RWPE2 (cell line): ENCODE data around the gene LSS.

Experiments used
- ATAC-seq: fragments of 200-7000 bp; cut with Tn5 transposase; 3 replicates; pipeline ENCODE4 v1.9.1; 2021; ENCODE audit warnings: low read depth
- DNase-seq: peaks from one replicate; pipeline ENCODE4 v3.0.0-alpha.2; 2020; ENCODE audit warnings: low spot score
- H3K27ac ChIP-seq: fragments of 450-650 bp; 2 replicates; pipeline ENCODE4 v1.5.1; 2017; ENCODE audit warnings: mild to moderate bottlenecking; ENCODE audit not compliant: poor library complexity, severe bottlenecking
- H3K27me3 ChIP-seq: fragments of 250-450 bp; sonication (Bioruptor Pico); 2 replicates; pipeline ENCODE4 v1.5.1; 2021; ENCODE audit warnings: mild to moderate bottlenecking, moderate library complexity; ENCODE audit not compliant: insufficient read depth, poor library complexity, severe bottlenecking
- H3K36me3 ChIP-seq: fragments of 250-450 bp; sonication (Bioruptor Pico); 2 replicates; pipeline ENCODE4 v1.5.1; 2020; ENCODE audit warnings: low read depth, mild to moderate bottlenecking, moderate library complexity
- H3K4me1 ChIP-seq: fragments of 250-450 bp; sonication (Bioruptor Pico); 2 replicates; pipeline ENCODE4 v1.5.1; 2021; ENCODE audit warnings: mild to moderate bottlenecking, moderate library complexity; ENCODE audit not compliant: insufficient read depth, poor library complexity, severe bottlenecking
- H3K4me3 ChIP-seq: fragments of 250-450 bp; sonication (Bioruptor Pico); 2 replicates; pipeline ENCODE4 v1.5.1; 2021; ENCODE audit warnings: mild to moderate bottlenecking, moderate library complexity; ENCODE audit not compliant: severe bottlenecking
- H3K9me3 ChIP-seq: fragments of 250-450 bp; sonication (Bioruptor Pico); 2 replicates; pipeline ENCODE4 v1.5.1; 2021; ENCODE audit warnings: mild to moderate bottlenecking, moderate library complexity; ENCODE audit not compliant: severe bottlenecking
- TF ChIP-seq, protein P1 (sequence below): fragments of 450-650 bp; IDR thresholded peaks from one replicate; pipeline ENCODE4 v1.5.1; 2017; ENCODE audit warnings: mild to moderate bottlenecking, moderate library complexity; ENCODE audit not compliant: poor library complexity, severe bottlenecking

The LSS gene

DNA sequence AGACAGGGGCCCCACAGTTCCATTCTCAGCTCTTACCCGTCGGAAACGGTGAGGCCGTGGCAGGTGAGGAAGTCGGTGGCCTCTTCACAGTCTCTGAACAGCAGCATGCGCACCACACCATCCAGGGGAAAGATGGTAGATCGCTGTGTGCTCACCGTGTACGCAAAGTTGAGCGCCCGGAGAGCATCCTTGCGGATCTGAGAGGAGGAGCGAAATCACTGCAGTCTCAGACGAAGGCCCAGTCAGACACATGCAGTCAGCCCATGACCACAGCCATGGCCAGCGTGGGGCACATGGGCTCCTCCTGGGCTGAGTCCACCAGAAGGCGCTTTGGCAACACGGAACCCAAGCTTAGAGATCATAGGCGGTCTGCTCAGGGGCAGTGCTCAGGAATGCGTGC, 38.4 kb upstream of the LSS start:
- TF ChIP-seq, protein P1, sequence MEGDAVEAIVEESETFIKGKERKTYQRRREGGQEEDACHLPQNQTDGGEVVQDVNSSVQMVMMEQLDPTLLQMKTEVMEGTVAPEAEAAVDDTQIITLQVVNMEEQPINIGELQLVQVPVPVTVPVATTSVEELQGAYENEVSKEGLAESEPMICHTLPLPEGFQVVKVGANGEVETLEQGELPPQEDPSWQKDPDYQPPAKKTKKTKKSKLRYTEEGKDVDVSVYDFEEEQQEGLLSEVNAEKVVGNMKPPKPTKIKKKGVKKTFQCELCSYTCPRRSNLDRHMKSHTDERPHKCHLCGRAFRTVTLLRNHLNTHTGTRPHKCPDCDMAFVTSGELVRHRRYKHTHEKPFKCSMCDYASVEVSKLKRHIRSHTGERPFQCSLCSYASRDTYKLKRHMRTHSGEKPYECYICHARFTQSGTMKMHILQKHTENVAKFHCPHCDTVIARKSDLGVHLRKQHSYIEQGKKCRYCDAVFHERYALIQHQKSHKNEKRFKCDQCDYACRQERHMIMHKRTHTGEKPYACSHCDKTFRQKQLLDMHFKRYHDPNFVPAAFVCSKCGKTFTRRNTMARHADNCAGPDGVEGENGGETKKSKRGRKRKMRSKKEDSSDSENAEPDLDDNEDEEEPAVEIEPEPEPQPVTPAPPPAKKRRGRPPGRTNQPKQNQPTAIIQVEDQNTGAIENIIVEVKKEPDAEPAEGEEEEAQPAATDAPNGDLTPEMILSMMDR = no peak

DNA sequence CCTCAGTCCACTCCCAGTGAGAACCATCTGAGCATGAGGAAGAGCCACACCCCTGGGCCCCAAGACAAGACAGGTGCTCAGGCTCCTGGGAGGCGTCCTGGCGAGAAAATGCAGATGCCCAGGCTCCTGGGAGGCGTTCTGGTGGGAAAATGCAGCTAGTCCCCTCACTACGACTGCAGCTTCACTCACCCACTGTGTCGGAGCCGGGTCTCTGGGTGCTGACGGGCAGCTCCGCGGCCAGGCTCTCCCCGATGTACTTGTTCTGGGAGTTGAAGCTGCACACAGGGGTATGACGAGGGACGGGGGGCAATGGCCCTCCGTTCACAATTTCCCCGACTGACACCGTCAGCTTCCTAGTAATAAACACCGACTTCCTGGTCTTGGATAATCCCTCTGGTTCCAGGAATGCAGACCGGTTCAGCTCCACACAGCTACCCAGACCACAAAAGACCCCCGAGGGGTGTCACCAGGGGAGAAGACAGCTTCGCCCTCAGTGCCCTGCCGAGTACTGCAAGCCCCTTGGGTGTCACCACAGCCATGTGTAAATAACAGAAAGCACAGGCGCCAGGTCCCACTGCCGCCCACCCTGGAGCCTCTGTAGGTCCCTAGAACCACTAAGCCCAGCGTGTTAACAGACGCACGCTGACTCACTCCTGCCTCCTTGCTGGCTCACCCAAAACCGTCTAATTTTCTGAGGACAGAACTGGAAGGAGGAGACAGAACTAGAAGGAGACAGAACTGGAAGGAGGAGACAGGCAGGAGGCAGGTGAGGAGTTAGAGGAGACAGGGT, 37.4 kb upstream of the LSS start:
- ATAC-seq (0 out of 3 replicates have a peak, but pooled peaks have one; percentile 12), DNase-seq (peak; percentile 48)
- Histone ChIP-seq H3K27me3 (no peaks in the 10 kb centered on the region), H3K9me3 (no peaks in the 10 kb centered on the region), H3K36me3 (peaks cover 80% of the 10 kb centered on the region), H3K4me3 (no peak overlapping the region), H3K4me1 (no peaks in the 10 kb centered on the region), H3K27ac (no peak overlapping the region)
- TF ChIP-seq, protein P1 = no peak

More for the DNA sequence above, 38.4 kb upstream of the LSS start:
- Histone ChIP-seq H3K36me3 (peaks cover 82% of the 10 kb centered on the region), H3K4me3 (no peak overlapping the region), H3K9me3 (no peaks in the 10 kb centered on the region), H3K27me3 (no peaks in the 10 kb centered on the region), H3K27ac (no peak overlapping the region), H3K4me1 (no peaks in the 10 kb centered on the region)
- DNase-seq (no peak), ATAC-seq (no peak)

DNA sequence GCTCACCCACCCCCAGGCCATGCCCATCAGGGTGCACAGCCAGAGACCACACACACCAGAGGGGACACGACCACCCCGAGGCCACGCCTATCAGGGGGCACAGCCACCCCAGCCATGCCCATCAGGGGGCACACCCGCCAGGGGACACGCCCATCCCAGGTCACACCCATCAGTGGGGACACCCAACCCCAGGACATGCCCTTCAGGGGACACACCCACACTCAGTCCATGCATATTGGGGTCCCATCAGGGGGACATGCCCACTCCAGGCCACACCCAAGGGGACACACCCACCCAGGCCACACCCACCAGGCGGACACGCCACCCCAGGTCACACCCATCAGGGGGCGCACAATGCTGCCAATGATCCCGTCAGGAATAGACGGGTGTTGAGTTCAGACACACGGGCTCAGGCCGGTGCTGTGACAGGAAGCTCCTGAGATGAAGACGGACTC, 36.1 kb upstream of the LSS start:
- H3K4me1 ChIP-seq = no peaks in the 10 kb centered on the region
- DNase-seq = no peak
- no peak overlapping the region for H3K4me3 ChIP-seq
- H3K36me3 ChIP-seq = peaks cover 80% of the 10 kb centered on the region
- TF ChIP-seq, protein P1 = no peak
- no peak for ATAC-seq
- H3K27ac ChIP-seq = no peak overlapping the region
- no peaks in the 10 kb centered on the region for H3K9me3 ChIP-seq
- no peaks in the 10 kb centered on the region for H3K27me3 ChIP-seq

DNA sequence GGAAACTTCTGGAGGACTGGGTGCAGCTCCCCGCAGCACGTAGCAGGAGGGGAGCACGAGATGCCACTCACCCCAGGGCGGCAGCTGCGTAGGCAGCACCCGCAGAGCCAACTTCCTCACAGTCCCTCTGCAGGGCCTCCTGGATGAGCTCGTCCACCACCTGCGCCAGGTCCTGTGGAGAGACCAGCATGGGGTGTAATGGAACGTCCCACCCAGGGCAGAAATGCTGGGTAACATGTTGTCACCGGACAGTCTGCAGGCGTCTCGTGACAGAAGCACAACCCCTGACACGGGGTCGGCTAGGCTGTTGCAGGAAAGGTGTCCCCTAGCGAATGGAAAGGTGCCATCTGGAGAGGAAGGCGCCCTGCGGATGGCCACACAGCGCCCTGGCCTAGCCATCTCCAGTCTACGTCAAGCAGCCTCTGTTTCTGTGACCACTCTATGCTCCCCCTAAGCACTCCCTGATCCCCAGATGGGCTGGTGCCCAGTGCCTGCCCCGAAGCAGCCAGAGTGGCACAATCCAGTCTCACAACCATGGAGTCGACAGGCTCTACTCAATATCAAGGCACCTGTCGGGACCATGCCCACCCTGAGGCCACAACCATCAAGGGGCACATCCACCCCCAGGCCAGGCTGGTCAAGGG, 35.6 kb upstream of the LSS start:
- TF ChIP-seq, protein P1 = no peak
- ATAC-seq (peak; percentile 11; the same call in 1 of the 3 replicates), DNase-seq (peak; percentile 59)
- Histone ChIP-seq H3K27me3 (no peaks in the 10 kb centered on the region), H3K27ac (no peak overlapping the region), H3K9me3 (no peaks in the 10 kb centered on the region), H3K36me3 (peaks cover 80% of the 10 kb centered on the region), H3K4me3 (no peak overlapping the region), H3K4me1 (no peaks in the 10 kb centered on the region)
